Mammary epithelial cell (primary cell): ENCODE results near the gene C1QTNF2.

Source experiments
- CTCF ChIP-seq, 2 donors: IDR thresholded peaks in 1 of 2; conservative IDR thresholded peaks in 1 of 2; 2 replicates each; pipeline ENCODE4 v1.5.1; 2011 to 2012; ENCODE audit warnings: inconsistent platforms in 2 of 2, low read length in 2 of 2, mild to moderate bottlenecking in 2 of 2, control low read depth in 1 of 2, low read depth in 1 of 2; ENCODE audit not compliant: insufficient read depth in 1 of 2; ENCODE audit errors: extremely low read depth in 1 of 2
- EZH2 ChIP-seq: IDR thresholded peaks from 2 replicates; pipeline ENCODE4 v1.6.1; 2012; ENCODE audit warnings: low read length, inconsistent platforms, borderline replicate concordance

- TF ChIP-seq CTCF (conservative IDR thresholded peaks at IDR 0.05 in 1 of 2, IDR thresholded peaks at IDR 0.05 in 1 of 2; ENCODE audit: extremely low read depth in 1 of 2, insufficient read depth in 1 of 2, low read depth in 1 of 2, low read length in 2 of 2), result no peak
- no peak for TF ChIP-seq EZH2
These were observed 24.7 kb upstream of the C1QTNF2 start for GRCh38 chr5:160395111-160395510.
